C4-2B (cell line): Measurements from ENCODE around the gene NINJ1.

Experiments used
- CTCF ChIP-seq: fragments of 450-650 bp; conservative IDR thresholded peaks from 2 replicates; pipeline ENCODE4 v1.5.1; 2017; ENCODE audit warnings: mild to moderate bottlenecking
- ZFX ChIP-seq: fragments of 450-650 bp; IDR thresholded peaks from 2 replicates; pipeline ENCODE4 v1.6.1; 2017

DNA sequence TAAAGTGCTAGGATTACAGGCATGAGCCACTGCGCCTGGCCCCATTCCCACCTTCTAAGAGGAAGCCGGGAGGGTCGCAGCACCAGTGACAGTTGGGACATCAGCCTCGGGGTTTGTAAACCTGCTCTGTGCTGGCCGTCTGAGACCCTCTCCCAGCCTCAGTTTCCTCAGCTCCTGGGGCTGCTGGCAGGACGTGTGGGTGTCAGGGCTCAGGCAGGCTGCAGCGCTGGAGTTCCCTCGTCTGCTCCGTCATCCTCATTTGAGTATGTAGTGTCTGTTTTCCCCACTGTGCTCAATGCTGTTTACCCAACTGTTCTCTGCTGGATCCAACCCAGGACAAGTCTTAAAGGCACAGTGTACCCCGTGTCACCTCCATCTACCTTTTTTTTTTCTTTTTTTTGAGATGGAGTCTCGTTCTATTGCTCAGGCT lies 2.0 kb upstream of the NINJ1 start:
- TF ChIP-seq CTCF, result no peak
- TF ChIP-seq ZFX, result no peak
